Pancreas (tissue), 10 donors: ENCODE measurements around the gene B9D2. TPM values are rescaled to one million over a fixed set of nuclear protein-coding genes. Genes with fewer than 3 reads are reported as not detected.
"Not testable (repeated sequence)": the region's sequence is repeated elsewhere in the genome, so short reads cannot be mapped to it uniquely, and the experiment has no call there.

Experiments
- ATAC-seq, 4 donors: fragments of 200-7000 bp; cut with Tn5 transposase; one replicate each; pipeline versions ENCODE4 v1.8.0 to v1.9.1; 2020; ENCODE audit warnings: mild to moderate bottlenecking in 4 of 4, moderate library complexity in 4 of 4
- DNase-seq, 6 donors: peaks; one replicate each; pipeline ENCODE4 v3.0.0-alpha.2; 2020
- FAIRE-seq: peaks from 2 replicates; lab custom pipeline; 2012; peaks lifted over from hg19 to GRCh38; lab: Jason Lieb, UNC
- H3K27ac ChIP-seq, 4 donors: fragments of 200-600 bp; sonication (generic); 1 replicate in 3 of 4; 2 replicates in 1 of 4; pipeline versions ENCODE4 v1.5.0 to v1.8.0; 2020
- H3K27me3 ChIP-seq, 4 donors: fragments of 200-600 bp; one replicate each; pipeline ENCODE4 v1.8.0; 2021
- H3K36me3 ChIP-seq, 3 donors: fragments of 200-600 bp; sonication (generic) in 1 of 3; one replicate each; pipeline versions ENCODE4 v1.5.0 to v1.8.0; 2020 to 2021
- H3K4me1 ChIP-seq, 3 donors: fragments of 200-600 bp; one replicate each; pipeline ENCODE4 v1.8.0; 2021
- H3K4me3 ChIP-seq, 4 donors: fragments of 200-600 bp; sonication (generic) in 2 of 4; one replicate each; pipeline versions ENCODE4 v1.5.0 to v1.8.0; 2020 to 2021
- H3K9me3 ChIP-seq, 4 donors: fragments of 200-600 bp; one replicate each; pipeline ENCODE4 v1.8.0; 2021
- CTCF ChIP-seq, 4 donors: fragments of 200-600 bp; sonication (generic) in 3 of 4; IDR thresholded peaks; one replicate each; pipeline versions ENCODE4 v1.5.0 to v1.8.0; 2021; ENCODE audit warnings: antibody characterized with exemption in 4 of 4
- WGBS, 2 donors: extraction: QIAGEN DNeasy Blood & Tissue Kit; methylation state at CpG; one replicate each; pipeline ENCODE4 v1.1.7; 2013; 5-methylcytosine and 5-hydroxymethylcytosine counted together
- intact Hi-C, 3 donors: fragments of 100-400 bp; cut with DNase I; formaldehyde crosslinking; loops; one replicate each; pipeline versions ENCODE4 v1.11.1 to v1.14.2; 2022
- polyA plus RNA-seq, 2 donors: library from polyadenylated mRNA; stranded (reverse); fragments of 200-250 nt; gene quantifications; one replicate each; pipeline ENCODE4 v1.2.3, GENCODE V29; 2013
- total RNA-seq, 6 donors: library from RNA; stranded (reverse); fragmentation: NEBNext Ultra II Directional in 4 of 6; extraction: Animal tissue kit (Norgen Biotek cat#: 25700) in 4 of 6; gene quantifications; one replicate each; pipeline versions ENCODE4 v1.2.1 to v1.2.4, GENCODE V29; 2021 to 2023
- donor health status: healthy with polysubstance abuse.
- donor health status: DM: no; HTN: no; CAD: no; lungs with moderate emphysema.
- donor health status: DM: no; HTN: no; CAD: no.
- donor health status: control.
- donor health status: control.
- donor health status: Bipolar disorder and iron deficiency.
- donor health status: DM: yes; HTN: yes; CAD: no.
- donor health status: DM: no; HTN: no; CAD: no.
- donor health status: DM: no; HTN: no; CAD: no.
- donor health status: DM: yes; HTN: yes; CAD: no.

B9D2 gene
- total and polyA plus RNA-seq, 8 donors: 1.5 to 7.5 (median 3.1) TPM

- H3K9me3 ChIP-seq: no peaks in the 10 kb centered on the region
- intact Hi-C loops: no loop called here
- H3K4me1 ChIP-seq: peaks cover 6 to 21% (median 15%) of the 10 kb centered on the region in 3 donors
- WGBS, 2 donors: 82 to 85% methylated on average over 23 of the region's 23 CpGs
- H3K27ac ChIP-seq: peak overlapping the region in 2 of 4 donors; percentile 74 to 81
- H3K27me3 ChIP-seq: no peaks in the 10 kb centered on the region
- no peak for TF ChIP-seq CTCF (IDR thresholded peaks at IDR 0.05)
- H3K4me3 ChIP-seq: no peak overlapping the region
- DNase-seq: peak in 1 of 6 donors; percentile 35
- no peak for FAIRE-seq
- H3K36me3 ChIP-seq: peaks cover 0 to 18% (median 4%) of the 10 kb centered on the region in 3 donors
- ATAC-seq: no peak
Measured at GRCh38 chr19:41410336-41411054, 46.5 kb upstream of the B9D2 start.

- Histone ChIP-seq H3K27me3 (no peaks in the 10 kb centered on the region), H3K4me3 (no peak overlapping the region), H3K4me1 (peaks cover 6 to 21% (median 15%) of the 10 kb centered on the region in 3 donors), H3K36me3 (peaks cover 0 to 12% (median 2%) of the 10 kb centered on the region in 3 donors), H3K9me3 (no peaks in the 10 kb centered on the region), H3K27ac (peak overlapping the region; percentile 65 to 81 (median 70))
- DNase-seq (peak in 5 of 6 donors; percentile 63 to 80 (median 76)), FAIRE-seq (no peak), ATAC-seq (peak; percentile 94 to 98 (median 96))
- TF ChIP-seq CTCF (IDR thresholded peaks at IDR 0.05): no peak
- intact Hi-C loops: no loop called here
- 15 to 18% methylated on average over 4 of the region's 4 CpGs for WGBS, 2 donors
Measured at GRCh38 chr19:41409288-41409687, 45.3 kb upstream of the B9D2 start.

- DNase-seq, H3K9me3 ChIP-seq, FAIRE-seq, H3K4me3 ChIP-seq, ATAC-seq, H3K27me3 ChIP-seq, intact Hi-C loops, H3K36me3 ChIP-seq: not testable (repeated sequence)
- H3K27ac ChIP-seq: peak overlapping the region; percentile 65 to 81 (median 70)
- whole genome bisulfite sequencing, 2 donors: 71 to 79% methylated on average over 5 of the region's 5 CpGs
- peaks cover 6 to 21% (median 15%) of the 10 kb centered on the region in 3 donors for H3K4me1 ChIP-seq
Measured at GRCh38 chr19:41408846-41409245, 44.9 kb upstream of the B9D2 start.

- peak overlapping the region; percentile 65 to 81 (median 70) for H3K27ac ChIP-seq
- no peak overlapping the region for H3K4me3 ChIP-seq
- intact Hi-C loops: no loop called here
- H3K9me3 ChIP-seq: no peaks in the 10 kb centered on the region
- no peaks in the 10 kb centered on the region for H3K27me3 ChIP-seq
- peaks cover 6 to 23% (median 15%) of the 10 kb centered on the region in 3 donors for H3K4me1 ChIP-seq
- no peak for FAIRE-seq
- ATAC-seq: no peak
- no peak for TF ChIP-seq CTCF (IDR thresholded peaks at IDR 0.05)
- peaks cover 0 to 4% (median 0%) of the 10 kb centered on the region in 3 donors for H3K36me3 ChIP-seq
- no peak for DNase-seq
- WGBS, 2 donors: 80% methylated on average over 4 of the region's 4 CpGs
Measured at GRCh38 chr19:41408256-41408655, 44.3 kb upstream of the B9D2 start.

- 67 to 75% methylated on average over 4 of the region's 4 CpGs for WGBS, 2 donors
- peaks cover 6 to 24% (median 15%) of the 10 kb centered on the region in 3 donors for H3K4me1 ChIP-seq
- no peak overlapping the region for H3K27ac ChIP-seq
- ATAC-seq (peak in 1 of 4 donors; percentile 3), FAIRE-seq (no peak), DNase-seq (no peak)
- TF ChIP-seq CTCF (IDR thresholded peaks at IDR 0.05): no peak
- H3K27me3 ChIP-seq: no peaks in the 10 kb centered on the region
- intact Hi-C loops: no loop called here
- H3K4me3 ChIP-seq: no peak overlapping the region
- H3K36me3 ChIP-seq: peaks cover 0 to 4% (median 0%) of the 10 kb centered on the region in 3 donors
- H3K9me3 ChIP-seq: no peaks in the 10 kb centered on the region
Measured at GRCh38 chr19:41407271-41407670, 43.3 kb upstream of the B9D2 start.
